Non-pigmented ciliary epithelial cell (primary cell): ENCODE data around the gene INTS1.
"Not testable (repeated sequence)": the region's sequence is repeated elsewhere in the genome, so short reads cannot be mapped to it uniquely, and the experiment has no call there.

ENCODE experiments used
- DNase-seq: peaks from one replicate; pipeline ENCODE4 v3.0.0-alpha.2; 2010; ENCODE audit warnings: low read depth

INTS1 gene

GRCh38 chr7:1531979-1532455 is 27.8 kb upstream of the INTS1 start:
- no peak for DNase-seq

GRCh38 chr7:1531263-1531978 is 27.2 kb upstream of the INTS1 start:
- no peak for DNase-seq

- no peak for DNase-seq
These were observed 26.7 kb upstream of the INTS1 start for GRCh38 chr7:1530946-1531262.

- no peak for DNase-seq
These were observed 25.4 kb upstream of the INTS1 start for GRCh38 chr7:1529383-1530116.

- no peak for DNase-seq
These were observed 22.1 kb upstream of the INTS1 start for GRCh38 chr7:1526271-1526754.

GRCh38 chr7:1525409-1525808 is 21.2 kb upstream of the INTS1 start:
- no peak for DNase-seq

GRCh38 chr7:1523844-1524243 is 19.7 kb upstream of the INTS1 start:
- DNase-seq, result no peak

GRCh38 chr7:1523208-1523607 is 19.0 kb upstream of the INTS1 start:
- DNase-seq, result no peak

GRCh38 chr7:1521456-1521855 is 17.3 kb upstream of the INTS1 start:
- DNase-seq, result no peak

GRCh38 chr7:1520539-1521234 is 16.5 kb upstream of the INTS1 start:
- DNase-seq, result peak; percentile 86

GRCh38 chr7:1519322-1519922 is 15.2 kb upstream of the INTS1 start:
- DNase-seq, result not testable (repeated sequence)

- DNase-seq, result no peak
These were observed 12.5 kb upstream of the INTS1 start for GRCh38 chr7:1516586-1517251.

GRCh38 chr7:1515509-1515967 is 11.3 kb upstream of the INTS1 start:
- not testable (repeated sequence) for DNase-seq

- DNase-seq, result no peak
These were observed 10.8 kb upstream of the INTS1 start for GRCh38 chr7:1514995-1515401.

- DNase-seq, result no peak
These were observed 10.2 kb upstream of the INTS1 start for GRCh38 chr7:1514407-1514806.

GRCh38 chr7:1513657-1514095 is 9.5 kb upstream of the INTS1 start:
- DNase-seq, result no peak

- DNase-seq, result no peak
These were observed 8.8 kb upstream of the INTS1 start for GRCh38 chr7:1512781-1513656.

- no peak for DNase-seq
These were observed 7.5 kb upstream of the INTS1 start for GRCh38 chr7:1511444-1512422.

GRCh38 chr7:1510780-1511154 is 6.6 kb upstream of the INTS1 start:
- DNase-seq, result no peak

- no peak for DNase-seq
These were observed 5.0 kb upstream of the INTS1 start for GRCh38 chr7:1509226-1509625.
